NCI-H345 (cell line): ENCODE results near the gene RD3L.
A peak's percentile ranks its signal among the peaks of the same experiment; 100 is the strongest.
"Not testable (repeated sequence)": the region's sequence is repeated elsewhere in the genome, so short reads cannot be mapped to it uniquely, and the experiment has no call there.

Experiments
- DNase-seq: peaks from one replicate; lab custom pipeline; 2025; lab: John Stamatoyannopoulos, UW

RD3L gene

DNA sequence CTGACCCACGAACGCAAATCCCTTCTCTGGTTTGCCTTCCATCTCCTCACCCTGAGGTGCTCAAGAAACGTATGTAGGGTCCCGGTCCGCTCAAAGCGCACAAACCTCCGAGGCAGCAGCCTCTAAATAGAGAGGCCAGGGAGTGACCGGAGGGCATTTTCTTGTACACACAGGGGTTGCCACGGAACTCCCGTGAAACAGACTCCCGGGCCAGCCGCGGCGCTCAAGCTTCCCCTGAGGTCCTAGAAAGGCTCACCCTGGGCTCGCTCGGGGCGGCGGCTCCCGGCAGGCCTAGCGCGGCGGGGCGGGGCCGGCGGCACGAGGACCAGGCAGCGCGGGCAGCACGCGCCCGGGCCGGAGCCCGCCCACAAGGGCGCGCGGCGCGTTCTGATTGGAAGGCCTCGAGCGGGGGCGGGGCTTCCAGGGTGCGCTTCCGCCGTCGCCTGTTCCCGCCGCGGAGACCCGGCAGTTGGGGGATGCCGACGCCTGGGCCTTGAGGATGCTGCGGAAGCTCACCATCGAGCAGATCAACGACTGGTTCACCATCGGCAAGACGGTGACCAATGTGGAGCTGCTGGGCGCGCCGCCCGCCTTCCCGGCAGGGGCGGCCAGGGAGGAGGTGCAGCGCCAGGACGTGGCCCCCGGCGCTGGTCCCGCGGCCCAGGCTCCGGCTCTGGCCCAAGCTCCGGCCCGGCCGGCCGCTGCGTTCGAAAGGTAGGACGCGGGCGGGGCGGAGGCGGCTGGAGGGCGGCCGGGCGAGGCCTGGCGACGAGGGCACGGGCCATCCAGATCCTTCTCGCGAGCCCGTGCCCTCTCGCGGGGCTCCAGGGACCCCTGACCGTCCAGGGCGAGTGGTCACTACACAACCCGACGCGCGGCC, 14.1 kb downstream of the RD3L start, which contains the start of gene TDRD9:
Gene TDRD9 (plus strand): TSS at position 446 of the 880 bp plus-strand sequence. CDS start 54 bp downstream, at position 500.
- no peak for DNase-seq

DNA sequence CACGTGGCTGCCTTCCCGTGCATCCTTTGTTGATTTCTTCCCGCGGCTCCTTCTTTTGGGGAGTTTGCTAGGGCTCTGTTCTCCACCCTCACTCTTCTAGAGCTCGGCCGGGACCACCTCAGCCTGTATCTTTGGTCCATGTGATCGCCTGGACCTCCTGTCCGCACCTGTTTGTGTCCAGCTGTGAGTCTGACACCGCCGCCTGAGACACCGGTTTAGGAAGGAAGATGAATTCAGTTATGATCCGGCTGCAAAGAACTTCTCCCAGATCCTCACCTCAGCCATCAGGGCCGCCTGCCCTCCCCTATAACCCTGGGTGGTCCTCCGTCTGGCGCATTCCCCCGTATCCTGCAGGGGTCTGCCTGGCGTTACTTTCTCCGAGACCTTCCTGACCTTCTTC, 14.8 kb downstream of the RD3L start:
- DNase-seq = no peak

DNA sequence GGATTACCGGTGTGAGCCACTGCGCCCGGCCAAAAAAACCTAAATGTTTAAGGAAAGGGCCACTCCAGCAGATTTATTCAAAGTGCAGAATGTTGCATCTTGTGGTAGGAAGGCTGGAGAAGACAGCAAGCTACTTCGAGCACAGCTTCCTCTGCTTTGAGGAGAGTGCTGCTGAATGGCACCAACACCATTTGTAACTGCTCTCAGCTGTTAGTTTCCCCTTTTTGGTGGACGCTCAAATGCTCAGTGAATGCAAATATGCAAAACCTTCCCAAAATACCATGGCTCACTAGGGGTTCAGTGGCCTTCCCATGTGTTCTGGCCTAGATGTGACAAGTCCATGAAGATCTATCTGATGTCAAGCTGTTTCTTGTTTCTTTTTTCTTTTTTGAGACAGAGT, 17.0 kb downstream of the RD3L start:
- no peak for DNase-seq

DNA sequence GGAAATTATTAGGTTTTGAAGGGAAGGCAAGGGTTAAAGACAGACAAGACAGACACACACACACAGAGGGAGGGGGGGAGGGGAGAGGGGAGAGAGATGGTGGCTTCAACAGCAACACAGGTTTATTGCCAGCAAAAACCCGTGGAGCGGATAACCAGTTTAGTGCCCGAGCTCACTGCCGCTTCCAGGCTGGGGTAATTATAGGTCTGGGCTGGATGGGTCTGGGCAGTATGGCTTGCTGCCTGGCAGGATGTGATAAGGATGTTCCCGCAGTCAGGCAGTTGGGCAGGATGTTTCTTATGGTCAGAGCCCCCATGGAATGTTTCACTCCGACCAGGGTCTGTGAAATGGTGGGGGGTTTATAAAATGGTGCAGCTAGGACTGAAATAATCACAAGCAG, 18.5 kb downstream of the RD3L start:
- DNase-seq = no peak

DNA sequence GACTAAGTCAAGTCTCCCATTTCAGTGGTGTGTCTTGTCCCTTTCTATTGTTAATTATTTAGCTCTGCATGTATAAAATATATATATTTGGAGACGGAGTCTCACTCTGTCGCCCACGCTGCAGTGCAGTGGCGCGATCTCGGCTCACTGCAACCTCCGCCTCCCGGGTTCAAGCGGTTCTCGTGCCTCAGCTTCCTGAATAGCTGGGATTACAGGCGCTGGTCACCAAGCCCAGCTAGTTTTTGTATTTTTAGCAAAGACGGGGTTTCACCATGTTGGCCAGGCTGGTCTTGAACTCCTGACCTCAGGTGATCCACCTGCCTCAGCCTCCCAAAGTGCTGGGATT, 20.5 kb downstream of the RD3L start:
- not testable (repeated sequence) for DNase-seq

DNA sequence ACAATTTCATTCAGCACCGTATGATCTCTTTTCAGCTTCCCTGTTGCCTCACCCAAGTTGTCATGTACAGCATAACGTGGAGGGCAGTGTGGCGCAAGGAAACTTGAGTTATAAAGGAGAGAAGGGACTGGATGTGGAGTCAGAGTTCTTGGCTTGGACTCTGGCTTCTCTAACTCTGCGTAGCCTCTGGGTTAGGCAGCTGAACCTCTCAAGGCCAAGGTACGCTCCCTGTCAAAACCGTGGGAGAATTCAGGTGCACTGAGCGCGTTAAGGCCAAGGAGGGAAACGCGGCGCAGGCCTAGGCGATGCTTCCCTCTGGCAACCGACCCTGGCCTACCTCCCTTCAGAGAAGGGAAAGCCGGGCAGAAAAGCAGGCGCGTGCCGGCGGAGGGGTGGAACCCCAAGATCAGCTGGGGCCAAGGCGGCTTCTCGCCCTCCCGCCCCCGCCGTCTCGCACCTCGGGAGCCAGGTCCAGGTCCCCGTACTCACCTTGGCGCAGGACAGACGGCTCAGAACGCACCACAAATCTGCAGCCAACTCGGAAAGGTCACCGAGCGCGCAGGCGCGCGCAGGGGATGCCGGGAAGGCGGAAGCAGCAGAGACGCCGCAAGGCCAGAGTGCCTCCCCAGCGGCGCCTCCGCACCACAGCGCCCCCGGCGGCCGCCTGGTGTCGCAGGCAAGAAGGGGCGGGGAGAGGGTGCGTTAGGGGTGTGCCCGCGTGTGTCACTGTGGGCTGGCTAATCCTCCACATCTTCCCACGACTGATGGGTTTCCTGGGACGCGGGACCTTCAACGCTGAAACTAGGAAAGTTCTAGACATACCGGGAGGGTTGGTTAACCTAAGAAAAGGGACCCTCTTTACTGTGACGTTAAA, 21.1 kb downstream of the RD3L start:
- DNase-seq = peak; percentile 92

DNA sequence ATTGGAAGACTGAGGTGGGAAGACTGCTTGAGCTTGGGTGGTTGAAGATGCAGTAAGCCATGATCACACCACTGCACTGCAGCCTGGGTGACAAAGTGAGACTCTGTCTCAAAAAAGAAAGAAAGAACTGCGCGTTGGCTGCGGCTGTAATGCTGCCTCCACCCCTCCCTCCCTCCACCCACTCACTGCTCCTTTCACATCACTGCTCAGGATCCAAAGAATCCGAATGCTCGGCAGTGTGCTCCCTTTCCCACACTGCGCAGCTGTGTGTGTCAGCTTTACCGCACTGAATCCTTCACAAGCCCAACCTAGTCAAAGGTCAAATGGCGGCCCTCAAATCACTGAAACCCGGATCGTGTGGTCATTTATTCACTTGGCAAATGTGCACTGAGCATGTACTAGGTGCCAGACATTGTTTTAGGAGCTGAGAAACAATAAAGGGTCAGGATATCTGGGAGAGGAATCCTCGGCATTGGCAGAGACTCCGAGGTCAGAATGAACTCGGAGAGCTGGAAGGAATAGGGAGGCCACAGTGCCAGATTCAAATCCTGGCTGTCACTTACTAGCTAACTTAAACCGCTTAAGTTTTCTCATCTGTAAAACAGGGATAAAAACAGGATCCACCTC, 25.6 kb downstream of the RD3L start:
- no peak for DNase-seq

DNA sequence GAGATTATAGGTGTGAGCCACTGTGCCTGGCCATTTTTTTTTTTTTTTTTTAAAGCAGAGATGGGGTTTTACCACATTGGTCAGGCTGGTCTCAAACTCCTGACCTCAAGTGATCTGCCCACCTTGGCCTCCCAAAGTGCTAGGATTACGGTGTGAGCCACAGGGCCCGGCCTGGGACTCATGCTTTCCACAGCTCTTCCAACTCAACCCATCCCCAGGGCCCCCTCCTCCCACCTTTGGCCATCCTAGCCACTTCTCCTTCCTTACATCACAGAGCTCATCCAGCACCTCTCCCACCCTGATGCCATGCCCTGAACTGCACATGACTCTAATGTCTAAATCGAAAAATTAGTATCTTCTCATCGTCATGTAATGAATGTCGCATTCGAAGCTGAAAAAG, 26.7 kb downstream of the RD3L start:
- no peak for DNase-seq

DNA sequence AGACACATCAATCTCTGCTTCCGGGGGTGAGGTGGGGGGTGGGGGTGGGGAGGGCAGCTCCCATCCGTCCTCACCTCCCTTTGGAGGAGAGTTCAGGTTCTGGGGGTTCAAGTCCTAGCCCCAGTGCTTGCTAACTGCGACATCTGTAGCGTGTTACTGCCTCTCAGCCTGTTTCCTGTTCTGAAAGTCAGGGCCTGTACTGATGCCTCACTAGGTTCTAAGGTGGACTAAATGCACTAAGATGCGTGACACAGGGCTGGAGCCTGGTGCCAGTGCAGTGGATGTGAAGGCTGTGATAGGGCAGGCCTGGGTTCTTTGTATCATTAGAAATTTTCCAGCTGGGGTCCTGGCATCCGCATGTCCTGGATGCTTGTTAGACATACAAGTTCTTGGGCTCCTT, 31.3 kb downstream of the RD3L start:
- DNase-seq = no peak

DNA sequence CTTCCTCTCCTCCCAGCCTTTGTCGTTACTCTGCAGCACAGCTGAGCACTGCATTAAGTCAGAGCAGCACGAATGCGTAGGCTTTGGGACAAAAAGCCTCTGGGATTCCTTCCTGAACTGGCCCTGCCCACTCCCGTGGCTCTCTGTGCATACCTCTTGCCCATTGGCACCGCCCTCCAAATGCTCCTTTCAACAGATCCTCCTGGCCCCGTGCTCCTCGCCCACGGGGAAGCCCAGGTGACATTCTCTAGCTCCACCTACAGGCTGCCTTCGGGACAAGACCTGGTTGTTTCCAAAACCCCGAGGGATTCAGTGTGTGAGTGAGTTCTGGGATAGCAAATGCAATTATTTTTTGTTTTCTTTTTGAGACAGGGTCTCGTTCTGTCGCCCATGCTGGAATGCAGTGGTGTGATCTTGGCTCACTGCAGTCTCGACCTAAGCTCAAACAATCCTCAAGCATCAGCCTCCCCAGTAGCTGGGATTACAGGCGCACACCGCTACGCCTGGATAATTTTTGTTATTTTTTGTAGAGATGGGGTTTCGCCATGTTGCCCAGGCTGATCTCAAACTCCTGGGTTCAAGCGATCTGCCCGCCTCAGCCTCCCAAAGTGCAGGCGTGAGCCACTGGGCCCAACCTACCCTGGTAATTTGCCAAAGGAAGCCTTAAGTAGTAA, 31.9 kb downstream of the RD3L start:
- DNase-seq = peak; percentile 84

DNA sequence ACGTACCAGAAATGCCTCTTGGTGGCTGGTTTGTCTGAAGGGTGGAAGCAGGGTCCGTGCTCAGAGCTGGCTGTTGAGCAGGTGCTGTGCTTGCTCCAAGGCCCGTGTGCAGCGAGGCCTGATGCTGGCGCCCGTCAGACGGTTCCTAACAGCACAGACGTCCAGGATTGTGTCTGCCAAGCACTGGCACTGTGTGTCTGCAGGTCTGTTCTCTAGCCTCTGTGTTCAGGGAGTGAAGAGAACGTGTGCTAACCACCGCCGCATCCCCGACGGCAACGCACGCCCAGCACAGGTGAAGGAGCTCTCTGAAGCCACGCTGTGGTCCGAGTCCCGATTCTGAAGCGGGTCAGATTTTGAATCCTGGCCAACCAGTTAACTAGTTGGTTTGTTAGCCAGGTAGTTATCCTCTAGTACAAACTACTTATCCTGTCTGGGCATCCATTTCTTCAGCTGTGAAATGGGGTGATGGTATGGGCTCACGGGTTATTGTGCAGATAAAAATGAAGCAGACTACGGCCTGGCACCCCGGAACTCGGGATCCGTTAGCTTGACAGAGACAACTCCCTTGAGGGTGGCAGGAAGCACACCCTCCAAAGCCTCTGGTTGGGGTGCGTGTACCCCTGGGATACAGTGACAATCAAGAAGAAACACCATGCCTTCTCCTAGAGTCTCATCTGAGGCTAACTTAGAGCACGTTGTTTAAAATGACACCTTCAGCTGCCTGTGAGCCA, 32.6 kb downstream of the RD3L start:
- no peak for DNase-seq

DNA sequence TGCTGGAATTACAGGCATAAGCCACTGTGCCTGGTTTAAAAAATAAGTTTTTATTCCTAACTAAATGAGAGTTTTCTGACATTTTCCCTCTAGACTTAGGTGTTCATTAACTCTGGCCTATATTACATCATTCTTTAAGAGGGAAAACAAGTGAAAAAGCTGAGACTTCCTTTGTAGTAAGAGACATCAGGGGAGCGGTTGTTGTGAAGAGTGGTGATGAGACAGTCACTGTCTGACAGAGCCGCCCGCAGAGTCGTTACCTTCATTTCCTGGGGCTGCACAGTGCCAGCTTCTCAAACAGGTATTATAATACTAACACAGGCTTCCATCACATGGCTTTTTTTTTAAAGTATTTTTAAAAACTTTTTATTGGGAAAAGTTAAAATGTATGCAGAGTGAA, 33.7 kb downstream of the RD3L start:
- DNase-seq = no peak

DNA sequence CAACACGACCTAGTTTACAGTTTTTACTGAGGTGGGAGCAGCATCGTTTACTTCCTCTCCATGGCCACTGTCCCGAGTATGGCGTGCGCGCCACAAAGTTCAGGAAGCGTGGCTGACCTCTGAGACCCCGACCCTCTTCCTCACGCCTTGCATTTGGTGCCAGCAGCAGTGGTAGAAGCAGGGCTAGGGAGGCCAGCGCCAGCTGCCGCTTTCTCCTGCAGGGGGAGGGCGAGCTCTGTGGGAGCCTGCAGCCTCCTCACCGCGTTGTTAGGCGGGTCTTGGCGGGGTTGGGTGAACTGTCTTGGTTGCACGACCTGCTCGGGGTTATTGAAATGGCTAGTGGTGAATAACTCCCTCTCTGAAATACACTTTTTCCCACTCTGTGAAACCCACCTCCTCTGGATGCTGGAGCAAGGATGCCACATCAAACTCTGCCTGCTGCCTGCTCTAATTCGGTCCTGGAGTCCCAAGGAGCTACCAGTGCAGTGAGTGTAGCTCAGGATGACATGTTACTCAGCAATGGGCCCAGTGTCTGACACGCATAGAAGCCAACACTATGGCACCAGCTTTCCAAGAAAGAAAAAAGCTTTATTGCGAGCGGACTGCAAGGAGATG, 36.4 kb downstream of the RD3L start:
- no peak for DNase-seq

DNA sequence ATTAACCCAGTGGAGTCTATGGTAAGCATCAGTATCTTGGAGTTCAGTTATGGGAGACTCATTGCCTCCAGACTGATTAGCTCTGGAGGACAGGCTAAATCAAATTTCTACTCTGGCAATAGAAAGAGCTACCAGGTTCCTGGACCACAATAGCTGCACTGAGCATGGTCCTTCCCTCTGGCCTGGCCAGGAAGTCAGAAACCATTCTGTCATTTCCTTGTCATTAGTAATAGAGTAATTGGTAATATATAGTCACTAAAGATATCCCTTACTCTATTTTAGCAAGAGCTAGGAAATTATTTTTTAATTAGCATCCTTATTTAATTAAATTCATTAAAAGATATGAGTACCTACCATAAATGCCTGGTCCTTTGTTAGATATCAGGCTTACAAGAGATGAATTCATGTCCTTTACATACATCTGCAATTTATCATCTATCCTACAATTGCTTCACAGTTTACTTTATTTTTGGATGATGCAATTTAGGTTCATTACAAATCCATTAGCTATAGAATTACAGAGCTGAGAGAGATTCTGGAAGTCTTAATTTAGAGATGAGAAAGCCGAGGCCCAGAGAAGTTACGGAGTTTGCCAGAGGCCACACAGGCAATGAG, 37.7 kb downstream of the RD3L start:
- DNase-seq = no peak

DNA sequence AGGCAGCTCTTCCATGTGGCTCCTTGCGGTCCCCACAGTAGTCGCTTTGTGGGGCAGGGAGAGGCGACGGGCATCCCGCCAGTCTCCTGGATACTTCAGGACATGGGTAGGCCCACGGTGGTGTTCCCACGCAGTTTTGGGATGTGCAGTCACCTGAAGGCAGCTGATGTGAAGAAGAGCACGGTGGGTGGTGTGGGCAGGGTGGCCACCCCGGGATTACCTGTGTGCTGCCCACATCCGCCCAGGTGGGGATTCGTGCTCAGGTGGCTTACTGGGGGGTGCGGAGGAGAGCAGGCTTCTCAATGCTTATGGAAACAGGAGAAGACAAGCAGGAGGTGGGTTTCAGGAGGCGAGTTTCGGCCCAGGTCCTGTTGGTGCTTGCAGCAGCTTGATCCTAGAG, 42.5 kb downstream of the RD3L start:
- no peak for DNase-seq

DNA sequence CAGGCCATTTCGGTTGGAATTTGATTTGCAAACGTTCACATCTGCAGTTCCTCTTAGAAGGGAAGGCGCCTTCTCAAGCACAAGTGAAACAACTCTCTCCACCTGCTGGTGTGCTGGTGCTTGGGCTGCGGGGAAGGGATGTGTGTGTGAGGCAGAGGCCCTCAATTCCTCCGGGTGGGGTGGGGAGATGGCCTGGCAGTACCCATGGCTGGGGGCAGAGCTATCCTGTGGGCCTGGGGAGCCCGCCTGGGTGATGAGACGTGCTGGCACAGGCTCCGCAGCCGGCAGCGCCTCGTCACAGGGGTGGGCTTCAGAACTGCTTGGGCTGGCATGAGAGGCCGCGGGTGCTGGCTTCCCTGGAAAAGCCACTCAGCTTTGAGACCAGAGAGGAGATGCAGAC, 43.0 kb downstream of the RD3L start:
- DNase-seq = no peak

DNA sequence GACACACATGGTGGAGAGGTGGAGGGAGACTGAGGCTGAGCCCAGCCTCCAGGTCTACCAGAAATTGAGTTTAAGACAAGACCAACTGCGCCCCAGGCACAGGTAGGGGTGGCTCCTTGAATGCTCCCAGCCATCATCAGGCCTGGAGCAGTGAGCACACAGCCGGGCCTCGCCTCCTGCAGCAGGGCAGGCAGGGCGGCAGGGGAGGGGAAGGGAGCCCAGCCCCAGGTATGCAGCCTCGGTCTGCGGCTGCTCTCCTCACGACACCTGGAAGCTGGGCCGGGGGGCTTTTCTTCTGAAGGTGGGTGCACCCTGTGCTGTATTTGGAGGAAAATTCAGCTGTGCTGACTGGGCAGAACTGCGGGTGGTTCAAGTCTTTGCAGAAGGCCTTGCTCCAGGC, 43.6 kb downstream of the RD3L start:
- DNase-seq = no peak

DNA sequence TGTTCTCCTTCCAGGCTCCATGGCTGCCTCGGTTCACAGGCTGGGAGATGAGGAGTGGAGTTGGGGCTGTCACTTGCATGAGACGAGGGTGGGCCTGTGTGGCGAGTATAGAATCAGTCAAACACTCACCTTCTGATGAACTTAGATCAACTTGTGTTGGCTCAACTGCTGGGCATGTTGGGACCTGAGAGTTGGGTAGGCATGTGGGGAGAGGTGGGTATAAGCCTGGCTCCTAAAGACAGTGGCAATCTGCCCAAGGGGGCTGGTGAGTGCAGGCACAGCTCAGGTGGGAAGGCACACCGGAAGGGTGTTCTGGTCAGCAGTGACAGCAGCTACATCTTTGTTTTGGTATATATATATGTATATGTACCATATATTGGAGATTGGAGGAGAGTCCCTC, 44.1 kb downstream of the RD3L start:
- DNase-seq = no peak

DNA sequence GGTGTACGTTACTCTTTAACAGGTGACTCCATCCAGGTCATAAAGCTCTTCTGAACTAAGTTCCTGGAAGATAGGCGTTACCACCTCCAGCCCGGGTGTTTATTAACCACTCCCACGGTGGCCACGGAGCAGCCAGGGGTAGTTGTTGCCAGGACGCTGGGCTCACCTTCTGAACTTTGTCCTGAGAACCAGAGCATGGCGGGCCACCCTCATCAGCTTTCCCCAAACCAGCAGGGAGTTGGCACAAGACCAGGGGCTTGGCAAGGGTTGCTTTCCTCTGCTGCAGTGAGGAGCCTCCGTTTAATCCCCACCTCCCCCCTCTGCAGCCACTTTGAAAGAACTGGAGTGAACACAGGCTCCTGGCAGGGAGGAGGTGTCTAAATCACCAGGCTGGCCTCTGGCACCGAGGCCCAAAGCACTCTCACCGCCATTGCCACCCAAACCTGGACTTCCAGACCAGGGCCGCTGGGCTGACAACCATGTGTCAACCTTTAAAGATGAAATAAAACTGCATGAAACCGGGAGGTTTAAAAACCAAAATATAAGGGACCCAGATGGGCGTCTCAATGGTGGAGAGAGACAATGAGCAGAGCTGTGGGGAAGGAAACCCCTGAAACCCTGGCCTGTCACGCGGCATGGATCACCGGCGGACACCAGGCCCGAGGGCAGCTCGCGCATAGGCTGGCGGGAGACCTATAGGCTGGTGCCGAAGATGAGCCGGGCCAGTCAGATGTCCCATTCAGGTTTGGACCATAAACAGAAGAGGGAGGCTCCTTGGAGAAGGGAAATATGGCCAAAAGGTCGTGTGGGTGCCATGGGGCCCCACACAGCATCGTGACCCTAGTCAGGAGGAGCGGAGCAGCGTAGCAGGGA, 45.0 kb downstream of the RD3L start:
- DNase-seq = no peak

DNA sequence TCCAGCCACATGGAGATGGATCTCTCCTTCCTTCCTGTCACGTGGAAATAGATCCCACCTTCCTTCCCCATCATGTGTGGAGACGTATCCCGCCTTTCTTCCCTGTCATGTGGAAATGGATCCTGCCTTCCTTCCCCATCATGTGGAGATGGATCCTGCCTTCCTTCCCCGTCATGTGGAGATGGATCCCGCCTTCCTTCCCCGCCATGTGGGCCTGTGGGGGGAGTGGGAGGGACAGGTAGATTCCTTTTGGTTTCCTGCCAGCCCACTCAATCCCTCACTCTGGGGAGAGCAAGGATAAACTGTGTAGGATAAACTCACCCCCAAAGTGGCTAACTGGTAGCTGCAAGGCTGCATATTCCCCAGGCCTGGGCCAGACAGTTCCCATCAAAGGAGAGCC, 45.8 kb downstream of the RD3L start:
- no peak for DNase-seq
